Upper lobe of left lung (tissue), 4 donors: Measurements from ENCODE around the gene RIMKLA.

Experiments used
- CTCF ChIP-seq, 6 experiments: fragments of 450-650 bp in 4 of 6; fragments of 200-600 bp in 2 of 6; sonication (generic) in 2 of 6; IDR thresholded peaks; one replicate each; pipeline ENCODE4 v1.5.1; 2016 to 2019; ENCODE audit warnings: antibody characterized with exemption in 6 of 6
- EP300 ChIP-seq, 4 donors: sonication (generic); formaldehyde crosslinking; IDR thresholded peaks; one replicate each; pipeline ENCODE4 v1.5.1; 2017; ENCODE audit warnings: antibody characterized with exemption in 4 of 4, control low read depth in 2 of 4
- POLR2A ChIP-seq, 4 donors: fragments of 450-650 bp; IDR thresholded peaks; one replicate each; pipeline ENCODE4 v1.5.1; 2016 to 2017; ENCODE audit warnings: antibody characterized with exemption in 4 of 4, mild to moderate bottlenecking in 2 of 4

DNA sequence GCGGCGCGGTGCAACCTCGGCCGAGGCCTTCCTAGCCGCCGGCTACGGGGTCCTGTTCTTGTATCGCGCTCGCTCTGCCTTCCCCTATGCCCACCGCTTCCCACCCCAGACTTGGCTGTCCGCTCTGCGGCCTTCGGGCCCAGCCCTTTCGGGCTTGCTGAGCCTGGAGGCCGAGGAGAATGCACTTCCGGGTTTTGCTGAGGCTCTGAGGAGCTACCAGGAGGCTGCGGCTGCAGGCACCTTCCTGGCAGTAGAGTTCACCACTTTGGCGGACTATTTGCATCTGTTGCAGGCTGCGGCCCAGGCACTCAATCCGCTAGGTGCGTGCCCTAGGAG, 76.1 kb downstream of the RIMKLA start:
- TF ChIP-seq POLR2A (IDR thresholded peaks at IDR 0.05) (peak in 1 of 4 donors; percentile 17), EP300 (IDR thresholded peaks at IDR 0.05) (no peak), CTCF (IDR thresholded peaks at IDR 0.05) (no peak)
